Measurements from ENCODE around the gene ATP2B1.

The ATP2B1 gene

DNA sequence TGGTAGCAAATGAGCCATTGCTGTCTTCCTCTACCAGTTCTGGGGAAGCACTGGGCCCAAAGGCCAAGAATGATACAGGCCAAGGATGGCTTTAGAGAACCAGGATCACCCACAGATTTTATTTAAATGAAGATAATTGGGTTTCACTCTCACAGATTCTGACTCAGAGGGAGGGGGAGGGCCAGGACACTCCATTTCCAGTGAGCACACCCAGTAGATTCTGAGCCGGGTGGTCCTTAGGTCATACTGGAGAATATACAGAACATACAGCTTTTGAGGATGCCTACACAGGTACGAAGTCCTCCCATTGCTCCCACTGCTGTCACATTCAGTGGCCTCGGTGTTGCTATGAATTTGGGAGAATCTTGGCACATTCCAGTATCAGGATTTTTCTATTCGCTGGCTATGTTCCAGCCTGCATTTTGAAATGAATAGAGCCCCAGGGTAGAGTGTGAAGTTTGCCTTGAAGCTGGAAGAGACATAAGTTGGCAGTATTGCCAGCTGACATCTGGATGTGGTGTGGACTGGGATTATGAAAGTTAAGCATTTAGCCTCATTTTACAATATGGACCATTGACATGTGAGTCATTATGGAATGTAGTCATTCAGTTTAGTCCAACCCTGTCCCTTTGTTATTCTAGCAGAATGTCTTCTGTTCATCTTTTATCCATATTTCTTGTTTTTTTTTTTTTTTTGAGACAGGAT, 137.0 kb downstream of the ATP2B1 start:
- H3K27ac ChIP-seq = no peak overlapping the region
- TF ChIP-seq, protein P1, sequence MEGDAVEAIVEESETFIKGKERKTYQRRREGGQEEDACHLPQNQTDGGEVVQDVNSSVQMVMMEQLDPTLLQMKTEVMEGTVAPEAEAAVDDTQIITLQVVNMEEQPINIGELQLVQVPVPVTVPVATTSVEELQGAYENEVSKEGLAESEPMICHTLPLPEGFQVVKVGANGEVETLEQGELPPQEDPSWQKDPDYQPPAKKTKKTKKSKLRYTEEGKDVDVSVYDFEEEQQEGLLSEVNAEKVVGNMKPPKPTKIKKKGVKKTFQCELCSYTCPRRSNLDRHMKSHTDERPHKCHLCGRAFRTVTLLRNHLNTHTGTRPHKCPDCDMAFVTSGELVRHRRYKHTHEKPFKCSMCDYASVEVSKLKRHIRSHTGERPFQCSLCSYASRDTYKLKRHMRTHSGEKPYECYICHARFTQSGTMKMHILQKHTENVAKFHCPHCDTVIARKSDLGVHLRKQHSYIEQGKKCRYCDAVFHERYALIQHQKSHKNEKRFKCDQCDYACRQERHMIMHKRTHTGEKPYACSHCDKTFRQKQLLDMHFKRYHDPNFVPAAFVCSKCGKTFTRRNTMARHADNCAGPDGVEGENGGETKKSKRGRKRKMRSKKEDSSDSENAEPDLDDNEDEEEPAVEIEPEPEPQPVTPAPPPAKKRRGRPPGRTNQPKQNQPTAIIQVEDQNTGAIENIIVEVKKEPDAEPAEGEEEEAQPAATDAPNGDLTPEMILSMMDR (conservative IDR thresholded peaks at IDR 0.05) = no peak

DNA sequence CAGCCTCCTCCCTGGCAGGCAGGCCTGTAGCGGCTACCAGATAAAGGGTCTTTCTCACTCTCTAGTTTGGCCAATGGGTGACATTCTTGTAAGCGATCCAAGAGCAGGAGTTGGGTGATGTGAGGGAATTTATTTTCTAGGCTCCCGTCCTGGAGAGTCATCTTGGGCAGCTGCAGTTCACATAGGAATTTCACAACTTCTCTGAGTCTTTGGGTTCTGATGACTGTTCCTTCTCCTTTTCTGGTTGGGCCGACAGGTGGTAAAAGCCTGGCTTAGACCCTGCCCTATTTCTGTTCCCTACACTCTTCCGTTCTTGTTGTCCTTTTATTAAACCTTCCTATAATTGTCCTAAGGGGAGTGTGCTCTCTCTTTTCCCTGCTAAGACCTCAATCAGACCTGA, 140.2 kb downstream of the ATP2B1 start:
- TF ChIP-seq, protein P1 (conservative IDR thresholded peaks at IDR 0.05) = no peak
- no peak overlapping the region for H3K27ac ChIP-seq

DNA sequence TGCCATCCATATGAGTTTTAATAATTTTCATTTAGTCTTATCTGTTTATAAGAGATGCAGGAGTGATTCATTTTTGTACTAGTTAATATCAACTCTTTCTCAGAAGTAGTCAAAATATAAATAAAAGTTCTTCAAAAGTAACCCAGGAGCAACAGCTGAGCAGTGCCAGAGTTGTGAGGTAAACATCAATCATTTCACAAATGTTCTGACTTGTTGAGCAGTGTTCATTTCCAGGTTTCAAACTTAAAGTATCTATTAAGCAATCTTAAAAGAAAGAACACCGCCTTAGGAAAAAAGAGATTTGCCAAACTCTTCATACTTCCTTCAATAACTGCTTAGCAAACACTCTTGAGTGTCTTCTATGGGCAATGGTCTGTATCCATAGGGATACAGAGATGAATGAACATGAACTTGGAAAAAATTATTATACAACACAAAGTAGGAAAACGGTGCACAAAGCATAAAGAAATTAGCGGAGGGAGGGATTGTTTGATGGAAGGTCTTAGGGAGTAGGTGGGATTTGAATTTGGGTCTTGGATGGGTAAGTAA, 140.9 kb downstream of the ATP2B1 start:
- H3K27ac ChIP-seq = no peak overlapping the region
- TF ChIP-seq, protein P1 (conservative IDR thresholded peaks at IDR 0.05) = no peak

DNA sequence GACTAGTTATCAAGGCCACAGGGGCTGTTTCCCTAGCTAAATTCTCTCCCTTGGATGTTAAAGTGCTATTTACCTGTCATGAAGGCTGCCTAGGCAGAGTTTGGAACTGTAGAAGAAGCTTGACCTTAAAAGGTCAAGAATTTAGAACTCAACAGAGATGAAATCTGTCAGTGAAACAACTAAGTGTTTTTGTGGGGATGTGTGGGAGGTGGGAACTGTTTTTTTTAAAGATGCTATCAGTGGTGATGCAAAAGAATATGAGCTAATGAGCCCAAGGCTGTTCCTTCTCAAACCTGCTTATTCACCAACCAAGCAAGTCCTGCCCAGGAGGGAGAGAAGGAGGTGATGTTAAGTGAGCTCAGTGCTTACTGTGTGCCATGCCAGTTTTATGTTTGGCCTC, 142.0 kb downstream of the ATP2B1 start:
- H3K27ac ChIP-seq = no peak overlapping the region

DNA sequence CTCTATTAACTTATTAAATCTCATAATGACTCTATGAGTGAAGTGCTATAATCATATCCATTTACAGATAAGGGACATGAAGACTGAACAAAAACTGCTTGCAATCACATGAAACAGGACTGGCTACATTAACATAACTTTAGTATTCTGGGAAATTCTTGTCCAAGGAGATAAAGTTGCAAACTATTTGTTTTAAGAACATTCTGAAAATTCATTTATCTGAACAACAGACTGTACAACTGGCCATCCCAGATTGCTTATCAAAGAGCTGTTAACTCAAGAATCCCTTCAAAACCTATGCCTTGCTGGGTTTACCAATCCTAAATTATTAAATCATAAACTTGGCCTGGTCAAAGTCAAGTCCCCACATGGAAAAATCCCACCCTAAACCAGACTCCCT, 143.6 kb downstream of the ATP2B1 start:
- TF ChIP-seq, protein P1 (conservative IDR thresholded peaks at IDR 0.05) = no peak
- H3K27ac ChIP-seq = no peak overlapping the region

More for the DNA sequence above, 142.0 kb downstream of the ATP2B1 start:
- TF ChIP-seq, protein P1 (conservative IDR thresholded peaks at IDR 0.05) = no peak

DNA sequence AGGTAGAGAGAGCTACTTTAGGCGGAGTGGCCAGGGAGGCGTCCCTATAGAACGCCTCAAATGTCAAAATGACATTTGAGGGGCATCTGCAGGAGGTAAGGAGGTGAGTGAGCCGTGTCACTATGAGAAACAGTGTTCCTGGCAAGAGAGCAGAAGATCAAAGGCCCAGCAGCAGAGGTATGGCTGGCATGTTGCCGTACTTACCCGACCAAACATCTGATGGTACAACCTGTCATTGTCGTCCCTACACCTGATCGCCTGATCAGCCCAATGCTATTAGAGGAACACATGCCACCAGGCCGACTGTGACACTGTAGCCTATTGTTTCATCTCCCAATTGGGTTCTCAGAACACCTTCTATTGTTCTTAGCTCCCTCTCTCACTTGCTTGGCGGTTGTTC, 148.9 kb downstream of the ATP2B1 start:
- no peak overlapping the region for H3K27ac ChIP-seq
- TF ChIP-seq, protein P1 (conservative IDR thresholded peaks at IDR 0.05) = no peak

DNA sequence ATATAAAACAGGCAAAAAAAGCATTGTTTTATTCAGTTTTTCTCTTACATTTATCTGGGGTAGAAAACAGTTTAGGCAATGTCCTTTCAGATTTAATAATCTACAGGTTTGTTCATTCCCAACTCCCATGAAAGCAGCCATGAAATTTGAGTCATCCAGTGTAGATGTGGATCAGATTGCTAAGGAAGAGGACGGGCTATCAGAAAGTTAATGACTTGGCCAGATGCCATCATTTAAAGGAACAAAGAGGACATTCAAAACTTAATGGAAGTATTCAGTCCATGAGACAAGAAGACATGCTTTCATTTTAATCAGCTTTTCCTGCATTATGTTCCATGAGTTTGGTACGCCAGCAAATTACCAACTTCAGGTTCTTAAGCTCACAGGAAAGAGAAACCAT, 151.7 kb downstream of the ATP2B1 start:
- TF ChIP-seq, protein P1 (conservative IDR thresholded peaks at IDR 0.05) = no peak

More for the DNA sequence above, 151.7 kb downstream of the ATP2B1 start:
- H3K27ac ChIP-seq = no peak overlapping the region
